Astrocyte (in vitro differentiated cells and primary cell): ENCODE data around the gene GINS3. TPM values are rescaled to one million over a fixed set of nuclear protein-coding genes. Genes with fewer than 3 reads are reported as not detected.

Source experiments
- DNase-seq: peaks from one replicate; pipeline ENCODE4 v3.0.0-alpha.2; 2010; ENCODE audit warnings: low read depth
- FAIRE-seq: peaks from 2 replicates; lab custom pipeline; 2011; peaks lifted over from hg19 to GRCh38; lab: Jason Lieb, UNC
- H2AFZ ChIP-seq: 2 replicates; pipeline ENCODE4 v1.6.0; 2012; ENCODE audit warnings: low read depth, low read length, inconsistent platforms
- H3K27ac ChIP-seq: 2 replicates; pipeline ENCODE4 v1.5.1; 2011; ENCODE audit warnings: low read depth, low read length, inconsistent platforms
- H3K27me3 ChIP-seq: 2 replicates; pipeline ENCODE4 v1.6.0; 2011; ENCODE audit warnings: low read length, inconsistent platforms; ENCODE audit not compliant: insufficient read depth
- H3K36me3 ChIP-seq: 2 replicates; pipeline ENCODE4 v1.5.1; 2011; ENCODE audit warnings: low read length, inconsistent platforms; ENCODE audit not compliant: insufficient read depth
- H3K4me1 ChIP-seq: 2 replicates; pipeline ENCODE4 v1.5.1; 2011; ENCODE audit warnings: low read length, inconsistent platforms; ENCODE audit not compliant: insufficient read depth
- H3K4me2 ChIP-seq: 2 replicates; pipeline ENCODE4 v1.6.0; 2012; ENCODE audit warnings: low read length, inconsistent platforms
- H3K4me3 ChIP-seq: 2 replicates; pipeline ENCODE4 v1.5.1; 2011; ENCODE audit warnings: low read depth, mild to moderate bottlenecking, low read length, inconsistent platforms; ENCODE audit not compliant: insufficient read depth
- H3K79me2 ChIP-seq: 2 replicates; pipeline ENCODE4 v1.6.0; 2012; ENCODE audit warnings: mild to moderate bottlenecking, low read length, inconsistent platforms; ENCODE audit not compliant: insufficient read depth
- H3K9ac ChIP-seq: 2 replicates; pipeline ENCODE4 v1.6.0; 2012; ENCODE audit warnings: mild to moderate bottlenecking, low read length, inconsistent platforms
- H3K9me3 ChIP-seq: 2 replicates; pipeline ENCODE4 v1.5.1; 2012; ENCODE audit warnings: low read depth, mild to moderate bottlenecking, low read length, inconsistent platforms; ENCODE audit not compliant: insufficient read depth
- H4K20me1 ChIP-seq: 2 replicates; pipeline ENCODE4 v1.6.0; 2012; ENCODE audit warnings: low read length, inconsistent platforms; ENCODE audit not compliant: insufficient read depth
- H3K27ac Mint-ChIP-seq: one replicate; pipeline ENCODE4 v1.8.0; 2021; ENCODE audit warnings: mild to moderate bottlenecking, mixed read lengths; ENCODE audit not compliant: unreplicated experiment
- H3K27me3 Mint-ChIP-seq: one replicate; pipeline ENCODE4 v1.8.0; 2021; ENCODE audit warnings: low read depth, mixed read lengths; ENCODE audit not compliant: unreplicated experiment
- H3K36me3 Mint-ChIP-seq: one replicate; pipeline ENCODE4 v1.8.0; 2021; ENCODE audit warnings: low read depth, mixed read lengths; ENCODE audit not compliant: unreplicated experiment
- H3K4me1 Mint-ChIP-seq: one replicate; pipeline ENCODE4 v1.8.0; 2021; ENCODE audit warnings: low read depth, mixed read lengths; ENCODE audit not compliant: unreplicated experiment
- H3K4me3 Mint-ChIP-seq: one replicate; pipeline ENCODE4 v1.8.0; 2021; ENCODE audit warnings: mild to moderate bottlenecking, moderate library complexity, mixed read lengths; ENCODE audit not compliant: unreplicated experiment
- H3K9me3 Mint-ChIP-seq: one replicate; pipeline ENCODE4 v1.8.0; 2021; ENCODE audit warnings: mild to moderate bottlenecking, mixed read lengths; ENCODE audit not compliant: unreplicated experiment
- CTCF ChIP-seq: IDR thresholded peaks from 2 replicates; pipeline ENCODE4 v1.5.1; 2011; ENCODE audit warnings: low read depth, mild to moderate bottlenecking, inconsistent platforms, low read length, moderate library complexity; ENCODE audit not compliant: insufficient read depth
- EZH2 ChIP-seq: IDR thresholded peaks from 2 replicates; pipeline ENCODE4 v1.6.1; 2012; ENCODE audit warnings: mild to moderate bottlenecking, low read length, inconsistent platforms; ENCODE audit not compliant: insufficient read depth
- total RNA-seq: library from RNA; stranded (reverse); gene quantifications from 2 replicates; pipeline ENCODE4 v1.2.1, GENCODE V29; 2021

The GINS3 gene
- total RNA-seq, 1 donor from 2014 or later: 3.6 TPM

- Mint-ChIP-seq H3K27ac (no peak overlapping the region), H3K4me3 (no peak overlapping the region), H3K27me3 (peaks cover 15% of the 10 kb centered on the region), H3K9me3 (no peaks in the 10 kb centered on the region), H3K4me1 (peaks cover 4% of the 10 kb centered on the region), H3K36me3 (no peaks in the 10 kb centered on the region)
- no peaks in the 10 kb centered on the region for H3K79me2 ChIP-seq
- no peak overlapping the region for H2AFZ ChIP-seq
- no peak for FAIRE-seq
- H3K36me3 ChIP-seq: no peaks in the 10 kb centered on the region
- no peaks in the 10 kb centered on the region for H3K9me3 ChIP-seq
- H3K9ac ChIP-seq: no peak overlapping the region
- H3K4me3 ChIP-seq: no peak overlapping the region
- DNase-seq: no peak
- no peaks in the 10 kb centered on the region for H4K20me1 ChIP-seq
- H3K4me2 ChIP-seq: no peak overlapping the region
- no peak for TF ChIP-seq CTCF
- no peak for TF ChIP-seq EZH2
- H3K27me3 ChIP-seq: no peaks in the 10 kb centered on the region
- peaks cover 3% of the 10 kb centered on the region for H3K4me1 ChIP-seq
- no peak overlapping the region for H3K27ac ChIP-seq
Observed at GRCh38 chr16:58419241-58419990, 27.1 kb downstream of the GINS3 start.

- no peak for FAIRE-seq
- Mint-ChIP-seq H3K27me3 (peaks cover 19% of the 10 kb centered on the region), H3K4me1 (peaks cover 4% of the 10 kb centered on the region), H3K27ac (no peak overlapping the region), H3K9me3 (no peaks in the 10 kb centered on the region), H3K36me3 (no peaks in the 10 kb centered on the region), H3K4me3 (no peak overlapping the region)
- no peaks in the 10 kb centered on the region for H3K9me3 ChIP-seq
- H3K4me3 ChIP-seq: no peak overlapping the region
- H2AFZ ChIP-seq: no peak overlapping the region
- no peak overlapping the region for H3K27ac ChIP-seq
- H4K20me1 ChIP-seq: no peaks in the 10 kb centered on the region
- peak overlapping the region; percentile 19 for H3K4me2 ChIP-seq
- H3K79me2 ChIP-seq: no peaks in the 10 kb centered on the region
- peaks cover 3% of the 10 kb centered on the region for H3K4me1 ChIP-seq
- no peaks in the 10 kb centered on the region for H3K36me3 ChIP-seq
- H3K9ac ChIP-seq: no peak overlapping the region
- no peak for TF ChIP-seq EZH2
- no peak for TF ChIP-seq CTCF
- no peaks in the 10 kb centered on the region for H3K27me3 ChIP-seq
- DNase-seq: no peak
Observed at GRCh38 chr16:58421059-58421458, 28.8 kb downstream of the GINS3 start.

GRCh38 chr16:58421529-58421928, 29.3 kb downstream of the GINS3 start:
- Mint-ChIP-seq H3K4me3 (no peak overlapping the region), H3K36me3 (no peaks in the 10 kb centered on the region), H3K9me3 (no peaks in the 10 kb centered on the region), H3K27me3 (peaks cover 22% of the 10 kb centered on the region), H3K4me1 (peaks cover 4% of the 10 kb centered on the region), H3K27ac (no peak overlapping the region)
- DNase-seq: peak; percentile 76
- Histone ChIP-seq H3K79me2 (no peaks in the 10 kb centered on the region), H3K4me3 (no peak overlapping the region), H3K27me3 (no peaks in the 10 kb centered on the region), H2AFZ (no peak overlapping the region), H3K9me3 (no peaks in the 10 kb centered on the region), H4K20me1 (no peaks in the 10 kb centered on the region), H3K4me2 (peak overlapping the region; percentile 19), H3K9ac (no peak overlapping the region), H3K4me1 (peaks cover 3% of the 10 kb centered on the region), H3K36me3 (no peaks in the 10 kb centered on the region), H3K27ac (no peak overlapping the region)
- no peak for FAIRE-seq
- TF ChIP-seq EZH2 (no peak), CTCF (no peak)
